OCI-LY3 (cell line): ENCODE results near the gene CD14.

Experiments used
- CTCF ChIP-seq: fragments of 200-600, 300-600 bp; sonication (generic); IDR thresholded peaks from 2 replicates; pipeline ENCODE4 v1.5.1; 2014; ENCODE audit warnings: antibody characterized with exemption, low read length, low read depth
- EZH2phosphoT487 ChIP-seq: fragments of 200-600 bp; shearing (Covaris generic); IDR thresholded peaks from 2 replicates; pipeline ENCODE4 v1.6.1; 2018; ENCODE audit warnings: antibody characterized with exemption, mixed run types, low read depth

- no peak for TF ChIP-seq CTCF
- no peak for TF ChIP-seq EZH2phosphoT487
Observed at GRCh38 chr5:140641716-140642115, 8.7 kb upstream of the CD14 start.
